ENCODE measurements around the gene ABTB1. TPM values are rescaled to one million over a fixed set of nuclear protein-coding genes. Genes with fewer than 3 reads are reported as not detected.

ABTB1 gene
- total RNA-seq, 1 donor from 2014 or later = 47.5 TPM

- TF ChIP-seq, protein P1, sequence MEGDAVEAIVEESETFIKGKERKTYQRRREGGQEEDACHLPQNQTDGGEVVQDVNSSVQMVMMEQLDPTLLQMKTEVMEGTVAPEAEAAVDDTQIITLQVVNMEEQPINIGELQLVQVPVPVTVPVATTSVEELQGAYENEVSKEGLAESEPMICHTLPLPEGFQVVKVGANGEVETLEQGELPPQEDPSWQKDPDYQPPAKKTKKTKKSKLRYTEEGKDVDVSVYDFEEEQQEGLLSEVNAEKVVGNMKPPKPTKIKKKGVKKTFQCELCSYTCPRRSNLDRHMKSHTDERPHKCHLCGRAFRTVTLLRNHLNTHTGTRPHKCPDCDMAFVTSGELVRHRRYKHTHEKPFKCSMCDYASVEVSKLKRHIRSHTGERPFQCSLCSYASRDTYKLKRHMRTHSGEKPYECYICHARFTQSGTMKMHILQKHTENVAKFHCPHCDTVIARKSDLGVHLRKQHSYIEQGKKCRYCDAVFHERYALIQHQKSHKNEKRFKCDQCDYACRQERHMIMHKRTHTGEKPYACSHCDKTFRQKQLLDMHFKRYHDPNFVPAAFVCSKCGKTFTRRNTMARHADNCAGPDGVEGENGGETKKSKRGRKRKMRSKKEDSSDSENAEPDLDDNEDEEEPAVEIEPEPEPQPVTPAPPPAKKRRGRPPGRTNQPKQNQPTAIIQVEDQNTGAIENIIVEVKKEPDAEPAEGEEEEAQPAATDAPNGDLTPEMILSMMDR (IDR thresholded peaks at IDR 0.05) = no peak
- Histone ChIP-seq H3K36me3 (peaks cover 15% of the 10 kb centered on the region), H3K27ac (no peak overlapping the region), H3K27me3 (no peaks in the 10 kb centered on the region), H3K9me3 (no peaks in the 10 kb centered on the region), H3K4me3 (no peak overlapping the region), H3K4me1 (peaks cover 22% of the 10 kb centered on the region)
- ATAC-seq (no peak), DNase-seq (no peak)
- intact Hi-C loops (cut with DNase I) = no loop called here
Observed at GRCh38 chr3:127720161-127720823, 47.5 kb downstream of the ABTB1 start.

DNA sequence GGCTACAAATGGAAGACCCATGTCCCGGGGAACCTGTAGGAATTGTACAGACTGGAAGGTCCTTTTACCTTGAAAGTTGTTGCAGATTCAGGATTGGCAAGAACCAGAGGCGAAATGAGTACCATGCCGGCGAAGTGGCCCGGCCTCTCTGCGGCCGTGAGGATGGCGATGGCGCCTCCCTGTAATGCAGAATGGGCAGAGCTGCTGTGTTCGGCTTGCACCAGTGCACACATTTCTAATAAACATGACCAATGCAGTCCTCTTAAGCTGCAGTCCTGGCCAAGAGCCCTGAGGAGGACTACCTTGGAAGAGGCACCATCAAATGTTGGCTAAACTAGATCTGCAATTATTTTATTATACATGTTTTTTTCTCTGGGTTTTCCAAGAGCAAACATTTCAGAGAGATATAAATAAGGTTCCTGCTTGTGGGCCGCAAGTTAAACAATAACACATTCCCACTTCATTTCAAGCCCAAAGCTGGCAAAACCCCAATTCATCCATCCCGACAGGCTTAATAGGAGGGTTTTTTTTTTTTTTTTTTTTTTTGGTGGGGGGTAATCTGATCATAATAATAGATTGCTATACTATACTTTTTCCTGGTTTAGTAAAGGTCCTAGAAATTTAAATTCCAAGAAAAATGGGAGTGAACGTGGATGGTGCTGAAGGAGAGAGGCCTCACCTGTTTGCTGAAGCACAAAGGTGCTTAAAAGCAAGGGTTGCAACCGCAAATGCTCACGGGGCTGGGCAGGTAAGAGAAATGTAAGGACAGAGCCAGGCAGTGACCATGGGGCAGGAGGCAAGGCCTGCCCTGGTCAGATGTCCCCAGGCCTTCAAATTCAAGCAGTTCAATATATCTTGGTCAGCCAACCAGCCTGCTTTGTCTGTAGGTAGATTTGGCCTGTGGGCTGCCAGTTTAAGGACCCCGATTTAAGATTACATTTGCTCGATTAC lies 48.5 kb downstream of the ABTB1 start:
- no peak for DNase-seq
- intact Hi-C loops (cut with DNase I) = no loop called here
- TF ChIP-seq, protein P1 (IDR thresholded peaks at IDR 0.05) = no peak
- no peak overlapping the region for H3K4me3 ChIP-seq
- peak; percentile 62 for ATAC-seq
- H3K36me3 ChIP-seq = peaks cover 11% of the 10 kb centered on the region
- peak overlapping the region; percentile 60 for H3K27ac ChIP-seq
- peaks cover 22% of the 10 kb centered on the region for H3K4me1 ChIP-seq
- no peaks in the 10 kb centered on the region for H3K27me3 ChIP-seq
- H3K9me3 ChIP-seq = no peaks in the 10 kb centered on the region

DNA sequence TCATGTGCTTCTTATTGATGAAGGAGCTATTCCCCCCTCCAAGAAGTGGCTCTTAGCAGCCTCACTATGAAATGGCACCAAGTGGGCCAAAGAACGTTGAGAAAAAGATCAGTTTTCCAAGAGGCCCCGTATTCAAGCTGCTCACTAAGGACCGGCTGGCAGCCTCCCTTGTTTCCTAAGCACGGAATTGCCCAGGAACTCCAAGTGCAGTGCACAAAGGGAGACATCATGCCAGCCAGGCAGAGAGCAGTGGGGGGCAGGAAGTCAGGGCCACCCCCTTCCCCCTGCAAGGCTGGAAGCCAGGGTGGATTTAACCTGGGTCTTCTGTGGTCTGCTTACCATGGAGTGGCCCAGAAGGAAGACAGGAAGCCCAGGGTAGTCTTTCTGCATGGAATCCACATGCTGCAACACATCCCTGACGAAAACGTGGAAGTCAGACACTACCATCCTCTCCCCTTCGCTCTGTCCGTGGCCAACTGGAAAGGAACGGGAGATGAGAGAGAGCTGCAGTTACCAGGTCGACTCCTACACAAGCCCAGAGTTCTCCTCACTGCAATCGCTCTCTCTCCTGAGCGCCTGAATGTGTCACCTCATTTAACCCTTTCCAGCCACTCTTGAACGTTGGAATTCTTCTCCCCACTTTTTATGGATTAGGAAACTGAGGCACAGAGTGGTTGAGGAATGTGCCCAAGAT lies 49.5 kb downstream of the ABTB1 start:
- DNase-seq = no peak
- TF ChIP-seq, protein P1 (IDR thresholded peaks at IDR 0.05) = no peak
- Histone ChIP-seq H3K4me3 (no peak overlapping the region), H3K36me3 (peaks cover 11% of the 10 kb centered on the region), H3K27me3 (no peaks in the 10 kb centered on the region), H3K9me3 (no peaks in the 10 kb centered on the region), H3K27ac (peak overlapping the region; percentile 60), H3K4me1 (peaks cover 22% of the 10 kb centered on the region)
- intact Hi-C loops (cut with DNase I) = no loop called here
- ATAC-seq = peak; percentile 6

GRCh38 chr3:127723011-127723567 lies 50.3 kb downstream of the ABTB1 start:
- Histone ChIP-seq H3K4me1 (peaks cover 22% of the 10 kb centered on the region), H3K4me3 (no peak overlapping the region), H3K27ac (peak overlapping the region; percentile 60), H3K27me3 (no peaks in the 10 kb centered on the region), H3K36me3 (peaks cover 11% of the 10 kb centered on the region), H3K9me3 (no peaks in the 10 kb centered on the region)
- ATAC-seq (peak; percentile 62), DNase-seq (no peak)
- intact Hi-C loops (cut with DNase I) = no loop called here
- TF ChIP-seq, protein P1 (IDR thresholded peaks at IDR 0.05) = no peak

GRCh38 chr3:127726894-127727293 lies 54.1 kb downstream of the ABTB1 start:
- TF ChIP-seq, protein P1 (IDR thresholded peaks at IDR 0.05) = no peak
- Histone ChIP-seq H3K4me3 (no peak overlapping the region), H3K27ac (no peak overlapping the region), H3K9me3 (no peaks in the 10 kb centered on the region), H3K36me3 (no peaks in the 10 kb centered on the region), H3K4me1 (peaks cover 25% of the 10 kb centered on the region), H3K27me3 (no peaks in the 10 kb centered on the region)
- intact Hi-C loops (cut with DNase I) = no loop called here
- no peak for DNase-seq
- no peak for ATAC-seq

Measured in upper lobe of right lung (tissue), 1 donor.